HepG2 (cell line): ENCODE data around the gene ZNF697. TPM values are rescaled to one million over a fixed set of nuclear protein-coding genes. Genes with fewer than 3 reads are reported as not detected.

Experiments used
- ATAC-seq: fragments of 200-7000 bp; cut with Tn5 transposase; 3 replicates; pipeline ENCODE4 v1.9.1; 2020; ENCODE audit warnings: mild to moderate bottlenecking, moderate library complexity
- BruUV-seq: library from RNA; stranded (reverse); fragments of 400-500 nt; replicated peaks from 2 replicates; lab custom pipeline; 2021; lab: Mats Ljungman, UMichigan
- CTCF ChIA-PET: fragments of 300-600 bp; formaldehyde crosslinking; extraction: SDS; loops from one replicate; lab custom pipeline; 2021; ENCODE audit warnings: low total read pairs, inconsistent platforms, low intra/inter-chr PET ratio; lab: Yijun Ruan, JAX
- POLR2A ChIA-PET: fragments of 350-600 bp; sonication (Branson Sonifier 250); formaldehyde crosslinking; loops from one replicate; lab custom pipeline; 2020; ENCODE audit warnings: antibody characterized with exemption, inconsistent platforms; lab: Yijun Ruan, JAX
- DNase-seq: peaks from one replicate; pipeline ENCODE4 v3.0.0-alpha.2; 2015; ENCODE audit warnings: low spot score
- FAIRE-seq: peaks from 3 replicates; lab custom pipeline; 2011; peaks lifted over from hg19 to GRCh38; lab: Jason Lieb, UNC
- H2AFZ ChIP-seq: one replicate; pipeline ENCODE4 v1.6.1; 2011; ENCODE audit warnings: low read length, inconsistent platforms
- H3K27ac ChIP-seq: fragments of 300-600 bp; 3 replicates; pipeline ENCODE4 v1.8.0; 2011; ENCODE audit warnings: mixed run types, mild to moderate bottlenecking, mixed read lengths, low read length, inconsistent platforms; ENCODE audit not compliant: insufficient read depth; ENCODE audit errors: extremely low read length
- H3K27me3 ChIP-seq, 2 experiments: fragments of 200-600 bp in 1 of 2; 2 replicates in 1 of 2; 3 replicates in 1 of 2; pipeline versions ENCODE4 v1.6.0 to v1.8.0; 2011; ENCODE audit warnings: low read length in 2 of 2, mild to moderate bottlenecking in 2 of 2, moderate library complexity in 2 of 2, inconsistent platforms in 1 of 2; ENCODE audit not compliant: insufficient read depth in 2 of 2, control insufficient read depth in 1 of 2
- H3K36me3 ChIP-seq, 2 experiments: fragments of 200-600 bp in 1 of 2; replicated peaks in 1 of 2; 2 replicates in 1 of 2; 3 replicates in 1 of 2; pipeline versions ENCODE4 v1.5.1 to v1.8.0; 2011; ENCODE audit warnings: low read length in 2 of 2, inconsistent platforms in 1 of 2; ENCODE audit not compliant: insufficient read depth in 2 of 2, control insufficient read depth in 1 of 2
- H3K4me1 ChIP-seq: 2 replicates; pipeline ENCODE4 v1.5.1; 2012; ENCODE audit warnings: low read length, inconsistent platforms; ENCODE audit not compliant: insufficient read depth
- H3K4me2 ChIP-seq: 2 replicates; pipeline ENCODE4 v1.6.0; 2011; ENCODE audit warnings: low read depth, low read length, inconsistent platforms
- H3K4me3 ChIP-seq, 3 experiments: fragments of 200-600 bp in 1 of 3; sonication (generic), shearing (Covaris generic) in 1 of 3; replicated peaks in 1 of 3; 2 replicates each; pipeline ENCODE4 v1.5.1; 2011 to 2016; ENCODE audit warnings: low read length in 3 of 3, inconsistent platforms in 2 of 3, low read depth in 2 of 3, mild to moderate bottlenecking in 2 of 3, control low read depth in 1 of 3, mixed read lengths in 1 of 3; ENCODE audit not compliant: insufficient read depth in 1 of 3
- H3K79me2 ChIP-seq: one replicate; pipeline ENCODE4 v1.6.1; 2011; ENCODE audit warnings: low read length, inconsistent platforms; ENCODE audit not compliant: insufficient read depth
- H3K9ac ChIP-seq: 2 replicates; pipeline ENCODE4 v1.6.0; 2011; ENCODE audit warnings: mild to moderate bottlenecking, low read depth, low read length, inconsistent platforms; ENCODE audit not compliant: insufficient read depth
- H3K9me3 ChIP-seq: 2 replicates; pipeline ENCODE4 v1.5.1; 2012; ENCODE audit warnings: mild to moderate bottlenecking, low read length
- H4K20me1 ChIP-seq: 2 replicates; pipeline ENCODE4 v1.6.0; 2011; ENCODE audit warnings: inconsistent platforms, mild to moderate bottlenecking, low read length, moderate library complexity; ENCODE audit not compliant: insufficient read depth
- HDAC2 ChIP-seq: sonication (generic); formaldehyde crosslinking; IDR thresholded peaks from 2 replicates; pipeline ENCODE4 v1.4.0; 2020; ENCODE audit warnings: missing genetic modification reagents
- REXO4 ChIP-seq: sonication (generic); formaldehyde crosslinking; IDR thresholded peaks from 2 replicates; pipeline ENCODE4 v1.8.0; 2022; ENCODE audit warnings: missing genetic modification reagents, mild to moderate bottlenecking, borderline replicate concordance
- WGBS: methylation state at CpG from one replicate; pipeline ENCODE4 v1.1.6; 2017; ENCODE audit warnings: low lambda C conversion rate; 5-methylcytosine and 5-hydroxymethylcytosine counted together
- in situ Hi-C: cut with HindIII; loops from 2 replicates; pipeline ENCODE4 v1.10.0; 2017; ENCODE audit warnings: low pct_unique_long_range_greater_than_20kb; ENCODE audit not compliant: extremely low pct_ligation_motif_present
- intact Hi-C: fragments of 100-400 bp; cut with micrococcal nuclease; formaldehyde crosslinking; loops from one replicate; pipeline ENCODE4 v1.10.0; 2022; ENCODE audit not compliant: unreplicated experiment
- polyA plus RNA-seq, 8 experiments: library from polyadenylated mRNA; depleted of rRNA in 3 of 8; stranded (reverse) in 7 of 8; unstranded in 1 of 8; fragments of >200 nt; fragmentation: Illumina TruSeq in 4 of 8; extraction: Trizol in 4 of 8; gene quantifications; 2 replicates each; pipeline versions ENCODE4 v1.2.1 to v1.2.3, GENCODE V29; 2011 to 2016; ENCODE audit warnings: low read depth in 4 of 8, missing spikeins in 1 of 8, mixed read lengths in 1 of 8; ENCODE audit not compliant: insufficient read depth in 1 of 8
- total RNA-seq, 5 experiments: library from RNA; depleted of rRNA; stranded (reverse); fragments of >200 nt; fragmentation: Illumina TruSeq; extraction: Trizol; gene quantifications; 2 replicates each; pipeline ENCODE4 v1.2.3, GENCODE V29; 2016; ENCODE audit warnings: low read depth in 1 of 5

ZNF697 gene
- total and polyA plus RNA-seq, 2 of the 13 experiments (the other 11 are each of a cell fraction or from before 2014, with no cell fraction given), result 2.3 to 7.1 TPM

DNA sequence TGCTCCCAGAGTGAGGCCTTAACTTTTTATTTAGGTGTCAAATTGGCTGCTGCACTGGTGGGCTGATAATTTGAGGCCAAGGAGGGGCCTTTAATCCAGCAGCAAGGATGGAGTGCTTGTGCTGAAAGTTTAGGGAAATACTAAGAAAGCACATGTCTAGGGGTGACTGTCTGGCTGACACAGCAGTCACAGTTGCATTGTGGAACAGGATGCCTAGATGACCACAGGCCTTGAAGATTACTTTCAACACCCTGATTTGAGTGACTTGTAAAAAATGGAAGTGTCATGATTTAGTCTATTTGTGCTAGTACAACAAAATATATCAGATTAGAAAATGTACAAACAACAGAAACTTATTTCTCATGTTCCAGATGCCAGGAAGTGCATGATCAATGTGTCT, 57.7 kb downstream of the ZNF697 start:
- Histone ChIP-seq H2AFZ (no peak overlapping the region), H4K20me1 (no peaks in the 10 kb centered on the region), H3K79me2 (no peaks in the 10 kb centered on the region), H3K27ac (no peak overlapping the region), H3K27me3 (no peaks in the 10 kb centered on the region), H3K9me3 (no peaks in the 10 kb centered on the region), H3K4me2 (no peak overlapping the region), H3K4me1 (peaks cover 6% of the 10 kb centered on the region; the same call in 1 of the 2 replicates), H3K36me3 (no peaks in the 10 kb centered on the region), H3K9ac (no peak overlapping the region), H3K4me3 (no peak overlapping the region)
- ChIA-PET CTCF (no interaction called here), POLR2A (no interaction called here)
- BruUV-seq, result no TSS peak
- TF ChIP-seq REXO4 (CRISPR knock-in tag), result no peak
- FAIRE-seq, result no peak
- no peak for DNase-seq
- intact Hi-C loops (loop anchor here (10.0 kb wide), 1 partner anchor 46 kb away; no protein-coding TSS in a partner anchor), in situ Hi-C loops (no loop called here)
- no peak for ATAC-seq

DNA sequence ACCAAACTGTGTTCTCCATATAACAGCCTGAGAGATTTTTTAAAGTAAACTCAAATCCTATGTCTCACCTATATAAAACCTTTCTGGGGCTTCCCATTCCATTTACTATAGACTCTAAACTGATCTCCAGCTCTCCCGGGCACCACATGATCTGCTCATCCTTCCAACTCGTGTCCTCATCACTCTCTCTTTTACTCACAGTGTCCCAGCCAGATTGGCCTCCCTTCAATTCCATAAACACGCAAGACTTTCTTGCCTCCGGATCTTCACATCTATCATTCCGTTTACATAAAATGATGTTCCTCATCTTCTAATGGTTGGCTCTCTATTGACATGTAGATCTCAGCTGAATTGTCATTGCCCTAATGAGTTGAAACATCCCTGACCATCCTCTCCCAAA, 59.4 kb downstream of the ZNF697 start:
- FAIRE-seq, result no peak
- in situ Hi-C loops, result no loop called here
- Histone ChIP-seq H3K4me1 (peaks cover 6% of the 10 kb centered on the region; the same call in 1 of the 2 replicates), H3K27me3 (no peaks in the 10 kb centered on the region), H3K79me2 (no peaks in the 10 kb centered on the region), H3K9ac (no peak overlapping the region), H3K27ac (no peak overlapping the region), H3K9me3 (no peaks in the 10 kb centered on the region), H3K4me2 (no peak overlapping the region), H4K20me1 (no peaks in the 10 kb centered on the region), H3K36me3 (no peaks in the 10 kb centered on the region), H2AFZ (no peak overlapping the region), H3K4me3 (no peak overlapping the region)
- 54% methylated on average over 5 of the region's 5 CpGs for WGBS
- no peak for TF ChIP-seq HDAC2 (CRISPR knock-in tag)
- ChIA-PET POLR2A (no interaction called here), CTCF (no interaction called here)
- intact Hi-C loops, result no loop called here
- BruUV-seq, result no TSS peak
- no peak for DNase-seq
- ATAC-seq, result no peak
